ENCODE measurements around the gene EXOC3L1. TPM values are rescaled to one million over a fixed set of nuclear protein-coding genes. Genes with fewer than 3 reads are reported as not detected.
A peak's percentile ranks its signal among the peaks of the same experiment; 100 is the strongest.

The EXOC3L1 gene
- total and polyA plus RNA-seq, 2 donors (not counting 1 experiment from before 2014, with no cell fraction given), result 0.09 to 0.33 TPM

DNA sequence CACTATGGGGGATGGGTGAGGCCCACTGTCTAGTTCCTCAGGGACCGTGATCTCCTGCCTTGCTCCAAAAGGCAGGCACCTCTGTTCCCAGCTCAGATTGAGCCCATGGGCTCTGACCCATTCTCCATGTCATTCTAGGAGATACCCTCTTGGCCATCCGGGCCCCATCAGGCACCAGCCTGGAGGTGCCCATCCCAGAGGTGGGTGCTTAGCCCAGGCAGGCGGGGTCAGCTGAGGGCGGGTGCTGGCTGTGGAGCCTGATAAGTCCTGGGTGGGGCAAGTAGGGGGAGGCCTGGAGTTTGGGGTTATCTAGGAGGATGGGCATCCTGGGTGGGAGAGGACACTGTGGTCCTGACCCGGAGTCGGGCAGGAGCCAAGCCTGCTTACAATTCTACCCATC is 4.3 kb upstream of the EXOC3L1 start:
- DNase-seq (ENCODE audit: low read depth in 2 of 2), result no peak
- H3K27ac ChIP-seq (ENCODE audit: insufficient read depth, low read length), result no peak overlapping the region
- H3K27me3 ChIP-seq (ENCODE audit: control insufficient read depth, insufficient read depth, low read length), result no peaks in the 10 kb centered on the region
- no peaks in the 10 kb centered on the region for H3K9me3 ChIP-seq (ENCODE audit: control insufficient read depth, insufficient read depth, low read depth, low read length)
- H3K4me2 ChIP-seq (ENCODE audit: extremely low read depth, insufficient read depth, low read length), result no peak overlapping the region
- no peak overlapping the region for H3K4me3 ChIP-seq (replicated peaks in 1 of 4; ENCODE audit: control extremely low read depth in 1 of 4, insufficient read depth in 1 of 4, low read depth in 3 of 4, low read length in 4 of 4)
- no peak overlapping the region for H3K9ac ChIP-seq (ENCODE audit: insufficient read depth, low read length)
- H3K79me2 ChIP-seq (ENCODE audit: control insufficient read depth, insufficient read depth, low read length), result peaks cover 27% of the 10 kb centered on the region
- H2AFZ ChIP-seq (ENCODE audit: low read length), result no peak overlapping the region
- peaks cover 30% of the 10 kb centered on the region for H3K36me3 ChIP-seq (ENCODE audit: control insufficient read depth, insufficient read depth, low read length)
- no peak for TF ChIP-seq EZH2 (IDR thresholded peaks at IDR 0.05; ENCODE audit: low read length, missing control alignments)
- TF ChIP-seq, protein P1, sequence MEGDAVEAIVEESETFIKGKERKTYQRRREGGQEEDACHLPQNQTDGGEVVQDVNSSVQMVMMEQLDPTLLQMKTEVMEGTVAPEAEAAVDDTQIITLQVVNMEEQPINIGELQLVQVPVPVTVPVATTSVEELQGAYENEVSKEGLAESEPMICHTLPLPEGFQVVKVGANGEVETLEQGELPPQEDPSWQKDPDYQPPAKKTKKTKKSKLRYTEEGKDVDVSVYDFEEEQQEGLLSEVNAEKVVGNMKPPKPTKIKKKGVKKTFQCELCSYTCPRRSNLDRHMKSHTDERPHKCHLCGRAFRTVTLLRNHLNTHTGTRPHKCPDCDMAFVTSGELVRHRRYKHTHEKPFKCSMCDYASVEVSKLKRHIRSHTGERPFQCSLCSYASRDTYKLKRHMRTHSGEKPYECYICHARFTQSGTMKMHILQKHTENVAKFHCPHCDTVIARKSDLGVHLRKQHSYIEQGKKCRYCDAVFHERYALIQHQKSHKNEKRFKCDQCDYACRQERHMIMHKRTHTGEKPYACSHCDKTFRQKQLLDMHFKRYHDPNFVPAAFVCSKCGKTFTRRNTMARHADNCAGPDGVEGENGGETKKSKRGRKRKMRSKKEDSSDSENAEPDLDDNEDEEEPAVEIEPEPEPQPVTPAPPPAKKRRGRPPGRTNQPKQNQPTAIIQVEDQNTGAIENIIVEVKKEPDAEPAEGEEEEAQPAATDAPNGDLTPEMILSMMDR (conservative IDR thresholded peaks at IDR 0.05 in 1 of 2, IDR thresholded peaks at IDR 0.05 in 1 of 2; ENCODE audit: low read depth in 1 of 2, low read length in 2 of 2), result no peak
- H3K4me1 ChIP-seq (ENCODE audit: control insufficient read depth, extremely low read depth, insufficient read depth, low read length), result peaks cover 19% of the 10 kb centered on the region
- H4K20me1 ChIP-seq (ENCODE audit: control insufficient read depth, extremely low read depth, insufficient read depth, low read length), result no peaks in the 10 kb centered on the region

DNA sequence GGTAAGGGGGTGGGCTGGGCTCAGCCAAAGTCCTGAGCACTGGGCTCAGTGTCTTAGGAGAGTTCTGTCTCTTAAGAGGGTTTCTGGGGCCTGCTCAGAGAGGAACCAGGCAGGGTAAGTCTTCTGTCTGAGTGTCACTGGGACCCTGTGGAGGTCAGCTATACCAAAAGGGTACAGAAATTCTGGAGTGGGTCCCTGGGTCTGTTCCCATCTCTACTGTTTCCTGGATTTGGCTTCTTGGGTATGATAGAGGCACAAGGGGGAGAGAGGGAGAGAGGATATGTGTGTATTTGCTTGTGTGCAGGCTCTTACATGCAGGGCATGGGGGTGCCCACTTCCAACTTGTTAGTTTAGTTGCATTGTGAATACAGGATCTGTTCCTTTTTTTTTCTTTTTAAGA is 3.6 kb upstream of the EXOC3L1 start:
- Histone ChIP-seq H3K27me3 (ENCODE audit: control insufficient read depth, insufficient read depth, low read length) (no peaks in the 10 kb centered on the region), H4K20me1 (ENCODE audit: control insufficient read depth, extremely low read depth, insufficient read depth, low read length) (no peaks in the 10 kb centered on the region), H3K4me1 (ENCODE audit: control insufficient read depth, extremely low read depth, insufficient read depth, low read length) (peaks cover 19% of the 10 kb centered on the region), H3K9ac (ENCODE audit: insufficient read depth, low read length) (no peak overlapping the region), H3K4me2 (ENCODE audit: extremely low read depth, insufficient read depth, low read length) (peak overlapping the region; percentile 65), H3K4me3 (replicated peaks in 1 of 4; ENCODE audit: control extremely low read depth in 1 of 4, insufficient read depth in 1 of 4, low read depth in 3 of 4, low read length in 4 of 4) (peak overlapping the region in 3 of 4 experiments; percentile 82 to 93 (median 93)), H3K27ac (ENCODE audit: insufficient read depth, low read length) (no peak overlapping the region), H3K9me3 (ENCODE audit: control insufficient read depth, insufficient read depth, low read depth, low read length) (no peaks in the 10 kb centered on the region), H3K79me2 (ENCODE audit: control insufficient read depth, insufficient read depth, low read length) (peaks cover 27% of the 10 kb centered on the region), H3K36me3 (ENCODE audit: control insufficient read depth, insufficient read depth, low read length) (peaks cover 30% of the 10 kb centered on the region), H2AFZ (ENCODE audit: low read length) (no peak overlapping the region)
- no peak for DNase-seq (ENCODE audit: low read depth in 2 of 2)
- TF ChIP-seq, protein P1 (conservative IDR thresholded peaks at IDR 0.05 in 1 of 2, IDR thresholded peaks at IDR 0.05 in 1 of 2; ENCODE audit: low read depth in 1 of 2, low read length in 2 of 2), result no peak
- TF ChIP-seq EZH2 (IDR thresholded peaks at IDR 0.05; ENCODE audit: low read length, missing control alignments), result no peak

DNA sequence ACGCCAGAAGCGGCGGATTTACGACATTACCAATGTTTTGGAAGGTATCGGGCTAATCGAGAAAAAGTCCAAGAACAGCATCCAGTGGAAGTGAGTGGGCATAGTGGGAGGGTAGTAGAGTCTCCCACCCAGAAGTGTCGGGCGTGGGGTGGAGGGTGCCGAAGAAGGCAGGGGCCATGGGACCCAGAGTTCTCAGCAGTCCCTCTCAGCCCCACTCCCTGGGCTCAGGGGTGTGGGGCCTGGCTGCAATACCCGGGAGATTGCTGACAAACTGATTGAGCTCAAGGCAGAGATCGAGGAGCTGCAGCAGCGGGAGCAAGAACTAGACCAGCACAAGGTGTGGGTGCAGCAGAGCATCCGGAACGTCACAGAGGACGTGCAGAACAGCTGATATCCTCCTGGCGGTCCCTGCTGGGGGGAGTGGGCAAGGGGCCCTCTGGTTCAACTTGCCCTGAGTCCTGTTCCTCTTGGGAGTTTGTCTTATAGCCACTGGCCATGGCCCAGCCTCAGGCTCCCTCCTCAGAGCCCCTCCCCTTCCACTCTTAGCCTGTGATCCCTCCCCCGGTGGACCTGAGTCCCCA is 2.9 kb upstream of the EXOC3L1 start:
- peak overlapping the region; percentile 49 to 93 (median 88) for H3K4me3 ChIP-seq (replicated peaks in 1 of 4; ENCODE audit: control extremely low read depth in 1 of 4, insufficient read depth in 1 of 4, low read depth in 3 of 4, low read length in 4 of 4)
- H3K9me3 ChIP-seq (ENCODE audit: control insufficient read depth, insufficient read depth, low read depth, low read length), result no peaks in the 10 kb centered on the region
- H3K27me3 ChIP-seq (ENCODE audit: control insufficient read depth, insufficient read depth, low read length), result no peaks in the 10 kb centered on the region
- peaks cover 27% of the 10 kb centered on the region for H3K79me2 ChIP-seq (ENCODE audit: control insufficient read depth, insufficient read depth, low read length)
- H3K4me1 ChIP-seq (ENCODE audit: control insufficient read depth, extremely low read depth, insufficient read depth, low read length), result peaks cover 19% of the 10 kb centered on the region
- TF ChIP-seq, protein P1 (conservative IDR thresholded peaks at IDR 0.05 in 1 of 2, IDR thresholded peaks at IDR 0.05 in 1 of 2; ENCODE audit: low read depth in 1 of 2, low read length in 2 of 2), result no peak
- no peak for TF ChIP-seq EZH2 (IDR thresholded peaks at IDR 0.05; ENCODE audit: low read length, missing control alignments)
- no peaks in the 10 kb centered on the region for H4K20me1 ChIP-seq (ENCODE audit: control insufficient read depth, extremely low read depth, insufficient read depth, low read length)
- DNase-seq (ENCODE audit: low read depth in 2 of 2), result no peak
- H3K36me3 ChIP-seq (ENCODE audit: control insufficient read depth, insufficient read depth, low read length), result peaks cover 28% of the 10 kb centered on the region
- H2AFZ ChIP-seq (ENCODE audit: low read length), result no peak overlapping the region
- peak overlapping the region; percentile 60 for H3K27ac ChIP-seq (ENCODE audit: insufficient read depth, low read length)
- H3K9ac ChIP-seq (ENCODE audit: insufficient read depth, low read length), result peak overlapping the region; percentile 82
- peak overlapping the region; percentile 65 for H3K4me2 ChIP-seq (ENCODE audit: extremely low read depth, insufficient read depth, low read length)

Data from fibroblast of lung (primary cell).